SK-N-SH treated with all-trans-retinoic acid at 6 μM for 48 hours (cell line): ENCODE data around the gene RPS24.

ENCODE experiments used
- CSDC2 ChIP-seq: fragments of 250-450 bp; sonication (Bioruptor Pico); IDR thresholded peaks from 2 replicates; pipeline ENCODE4 v1.5.0; 2020; ENCODE audit warnings: mild to moderate bottlenecking, moderate library complexity
- ZFP30 ChIP-seq: fragments of 450-650 bp; formaldehyde crosslinking; IDR thresholded peaks from 2 replicates; pipeline ENCODE4 v1.5.0; 2022; ENCODE audit warnings: mild to moderate bottlenecking, moderate library complexity
- TF ChIP-seq, protein P1 (sequence below): fragments of 250-450 bp; sonication (Bioruptor Pico); IDR thresholded peaks from 2 replicates; pipeline ENCODE4 v1.5.1; 2020; ENCODE audit warnings: low read depth, mild to moderate bottlenecking, moderate library complexity

- no peak for TF ChIP-seq ZFP30 (CRISPR knock-in tag)
- TF ChIP-seq CSDC2 (CRISPR knock-in tag) = no peak
- TF ChIP-seq, protein P1, sequence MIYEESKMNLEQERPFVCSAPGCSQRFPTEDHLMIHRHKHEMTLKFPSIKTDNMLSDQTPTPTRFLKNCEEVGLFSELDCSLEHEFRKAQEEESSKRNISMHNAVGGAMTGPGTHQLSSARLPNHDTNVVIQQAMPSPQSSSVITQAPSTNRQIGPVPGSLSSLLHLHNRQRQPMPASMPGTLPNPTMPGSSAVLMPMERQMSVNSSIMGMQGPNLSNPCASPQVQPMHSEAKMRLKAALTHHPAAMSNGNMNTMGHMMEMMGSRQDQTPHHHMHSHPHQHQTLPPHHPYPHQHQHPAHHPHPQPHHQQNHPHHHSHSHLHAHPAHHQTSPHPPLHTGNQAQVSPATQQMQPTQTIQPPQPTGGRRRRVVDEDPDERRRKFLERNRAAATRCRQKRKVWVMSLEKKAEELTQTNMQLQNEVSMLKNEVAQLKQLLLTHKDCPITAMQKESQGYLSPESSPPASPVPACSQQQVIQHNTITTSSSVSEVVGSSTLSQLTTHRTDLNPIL (CRISPR knock-in tag) = no peak
These were observed 29.2 kb upstream of the RPS24 start for GRCh38 chr10:78004215-78005026.
